WTC11 (cell line): ENCODE data around the gene ARMC8. TPM values are rescaled to one million over a fixed set of nuclear protein-coding genes. Genes with fewer than 3 reads are reported as not detected.

Experiments used
- ATAC-seq: fragments of 200-7000 bp; cut with Tn5 transposase; 2 replicates; pipeline ENCODE4 v1.10.0; 2021; ENCODE audit warnings: mild to moderate bottlenecking, moderate library complexity
- CTCF ChIA-PET: fragments of 300-600 bp; sonication (Branson Sonifier 250); formaldehyde crosslinking; loops from one replicate; lab custom pipeline; 2021; ENCODE audit warnings: antibody characterized with exemption; lab: Charles Lee
- POLR2A ChIA-PET: fragments of 350-600 bp; sonication (Branson Sonifier 250); formaldehyde crosslinking; loops from one replicate; lab custom pipeline; 2021; ENCODE audit warnings: antibody characterized with exemption; lab: Charles Lee
- DNase-seq: peaks from one replicate; pipeline ENCODE4 v3.0.0; 2021; ENCODE audit warnings: low spot score
- H3K27ac Mint-ChIP-seq: 2 replicates; pipeline ENCODE4 v1.8.0; 2021; ENCODE audit warnings: mixed read lengths
- H3K27me3 Mint-ChIP-seq: 2 replicates; pipeline ENCODE4 v1.8.0; 2021; ENCODE audit warnings: low read depth, mild to moderate bottlenecking, moderate library complexity, mixed read lengths
- H3K36me3 Mint-ChIP-seq: 2 replicates; pipeline ENCODE4 v1.8.0; 2021; ENCODE audit warnings: mixed read lengths
- H3K4me1 Mint-ChIP-seq: 2 replicates; pipeline ENCODE4 v1.8.0; 2022; ENCODE audit warnings: mixed read lengths
- H3K4me3 Mint-ChIP-seq: 2 replicates; pipeline ENCODE4 v1.8.0; 2021; ENCODE audit warnings: mild to moderate bottlenecking, moderate library complexity, mixed read lengths
- H3K9me3 Mint-ChIP-seq: 2 replicates; pipeline ENCODE4 v1.8.0; 2021; ENCODE audit warnings: mixed read lengths
- CBFB ChIP-seq: sonication (generic); formaldehyde crosslinking; IDR thresholded peaks from 2 replicates; pipeline ENCODE4 v1.8.1; 2022; ENCODE audit warnings: mild to moderate bottlenecking, low read depth, missing genetic modification reagents
- ESRRA ChIP-seq: sonication (generic); formaldehyde crosslinking; IDR thresholded peaks from 2 replicates; pipeline ENCODE4 v1.8.1; 2022; ENCODE audit warnings: mild to moderate bottlenecking, missing genetic modification reagents, borderline replicate concordance
- FOXK1 ChIP-seq: sonication (generic); formaldehyde crosslinking; IDR thresholded peaks from 2 replicates; pipeline ENCODE4 v1.8.0; 2022; ENCODE audit warnings: mild to moderate bottlenecking, moderate library complexity, missing genetic modification reagents
- JAZF1 ChIP-seq: fragments of 250-450 bp; sonication (Bioruptor Pico); IDR thresholded peaks from 2 replicates; pipeline ENCODE4 v1.9.0; 2021; ENCODE audit warnings: moderate library complexity, mild to moderate bottlenecking, inconsistent platforms
- NR2C2 ChIP-seq: sonication (generic); formaldehyde crosslinking; IDR thresholded peaks from 2 replicates; pipeline ENCODE4 v1.8.0; 2022; ENCODE audit warnings: mild to moderate bottlenecking, missing genetic modification reagents
- SOX15 ChIP-seq: fragments of 250-450 bp; sonication (Bioruptor Pico); IDR thresholded peaks from 2 replicates; pipeline ENCODE4 v1.9.0; 2021; ENCODE audit warnings: mild to moderate bottlenecking
- TEAD4 ChIP-seq: sonication (generic); formaldehyde crosslinking; IDR thresholded peaks from 2 replicates; pipeline ENCODE4 v1.8.0; 2022; ENCODE audit warnings: mild to moderate bottlenecking, missing genetic modification reagents
- TP53 ChIP-seq: sonication (generic); formaldehyde crosslinking; IDR thresholded peaks from 2 replicates; pipeline ENCODE4 v1.8.1; 2023; ENCODE audit warnings: mild to moderate bottlenecking, missing genetic modification reagents
- ZNF219 ChIP-seq: sonication (generic); formaldehyde crosslinking; IDR thresholded peaks from 2 replicates; pipeline ENCODE4 v1.8.0; 2023; ENCODE audit warnings: missing genetic modification reagents, mild to moderate bottlenecking, borderline replicate concordance
- ZNF232 ChIP-seq: sonication (generic); formaldehyde crosslinking; IDR thresholded peaks from 2 replicates; pipeline ENCODE4 v1.8.0; 2022; ENCODE audit warnings: mild to moderate bottlenecking, missing genetic modification reagents
- ZNF263 ChIP-seq: sonication (generic); formaldehyde crosslinking; IDR thresholded peaks from 2 replicates; pipeline ENCODE4 v1.8.1; 2022; ENCODE audit warnings: low read depth, mild to moderate bottlenecking, moderate library complexity, missing genetic modification reagents
- ZNF396 ChIP-seq: fragments of 250-450 bp; sonication (Bioruptor Pico); IDR thresholded peaks from 2 replicates; pipeline ENCODE4 v1.8.0; 2021; ENCODE audit warnings: mild to moderate bottlenecking, moderate library complexity, borderline replicate concordance
- ZNF416 ChIP-seq: fragments of 250-450 bp; sonication (Bioruptor Pico); IDR thresholded peaks from 2 replicates; pipeline ENCODE4 v1.9.0; 2021; ENCODE audit warnings: mild to moderate bottlenecking, inconsistent platforms
- total RNA-seq: library from RNA; stranded (reverse); gene quantifications from 3 replicates; pipeline ENCODE4 v1.2.3, GENCODE V29; 2021
- TF ChIP-seq, protein P1 (sequence below): fragments of 250-450 bp; sonication (Bioruptor Pico); IDR thresholded peaks from 2 replicates; pipeline ENCODE4 v1.9.0; 2021; ENCODE audit warnings: mild to moderate bottlenecking
- TF ChIP-seq, protein P2 (sequence below): sonication (generic); formaldehyde crosslinking; conservative IDR thresholded peaks from 2 replicates; pipeline ENCODE4 v1.8.1; 2023; ENCODE audit warnings: mild to moderate bottlenecking, low read depth, missing genetic modification reagents, moderate library complexity
- TF ChIP-seq, protein P3 (sequence below): fragments of 250-450 bp; sonication (Bioruptor Pico); IDR thresholded peaks from 2 replicates; pipeline ENCODE4 v1.9.0; 2021; ENCODE audit warnings: mild to moderate bottlenecking
- TF ChIP-seq, protein P4 (sequence below): sonication (generic); formaldehyde crosslinking; IDR thresholded peaks from 2 replicates; pipeline ENCODE4 v1.8.0; 2023; ENCODE audit warnings: missing genetic modification reagents
- TF ChIP-seq, protein P5 (sequence below): sonication (generic); formaldehyde crosslinking; IDR thresholded peaks from 2 replicates; pipeline ENCODE4 v1.8.1; 2022; ENCODE audit warnings: mild to moderate bottlenecking, moderate library complexity, missing genetic modification reagents
- TF ChIP-seq, protein P6 (sequence below): fragments of 250-450 bp; sonication (Bioruptor Pico); conservative IDR thresholded peaks from 2 replicates; pipeline ENCODE4 v1.9.0; 2021; ENCODE audit warnings: mild to moderate bottlenecking
- TF ChIP-seq, protein P7 (sequence below): sonication (generic); formaldehyde crosslinking; IDR thresholded peaks from 2 replicates; pipeline ENCODE4 v1.8.0; 2022; ENCODE audit warnings: mild to moderate bottlenecking, missing genetic modification reagents
- TF ChIP-seq, protein P8 (sequence below): sonication (generic); formaldehyde crosslinking; IDR thresholded peaks from 2 replicates; pipeline ENCODE4 v1.8.1; 2023; ENCODE audit warnings: mild to moderate bottlenecking, missing genetic modification reagents, moderate library complexity

Gene ARMC8
- total RNA-seq, 1 experiment from 2014 or later = 44.9 TPM

DNA sequence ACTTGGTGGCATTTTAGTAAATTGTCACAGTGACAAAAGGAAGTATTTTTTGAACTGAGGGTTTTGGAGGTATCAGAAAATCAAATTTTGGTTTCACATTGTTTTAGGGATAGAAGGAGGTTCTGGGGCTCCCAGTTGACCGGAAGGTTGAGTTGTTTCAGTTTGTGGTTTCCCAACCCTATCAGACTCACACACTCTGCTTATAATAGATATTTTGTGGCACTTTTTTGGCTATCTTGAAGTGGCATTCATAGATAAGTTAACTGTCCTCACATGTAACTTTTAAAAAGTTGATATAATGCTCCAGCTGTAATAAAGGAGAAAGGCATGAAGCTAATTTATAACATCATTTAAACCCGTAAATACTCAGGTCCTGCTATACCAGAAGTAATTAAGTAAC lies 12.8 kb downstream of the ARMC8 start (continued):
- TF ChIP-seq, protein P1, sequence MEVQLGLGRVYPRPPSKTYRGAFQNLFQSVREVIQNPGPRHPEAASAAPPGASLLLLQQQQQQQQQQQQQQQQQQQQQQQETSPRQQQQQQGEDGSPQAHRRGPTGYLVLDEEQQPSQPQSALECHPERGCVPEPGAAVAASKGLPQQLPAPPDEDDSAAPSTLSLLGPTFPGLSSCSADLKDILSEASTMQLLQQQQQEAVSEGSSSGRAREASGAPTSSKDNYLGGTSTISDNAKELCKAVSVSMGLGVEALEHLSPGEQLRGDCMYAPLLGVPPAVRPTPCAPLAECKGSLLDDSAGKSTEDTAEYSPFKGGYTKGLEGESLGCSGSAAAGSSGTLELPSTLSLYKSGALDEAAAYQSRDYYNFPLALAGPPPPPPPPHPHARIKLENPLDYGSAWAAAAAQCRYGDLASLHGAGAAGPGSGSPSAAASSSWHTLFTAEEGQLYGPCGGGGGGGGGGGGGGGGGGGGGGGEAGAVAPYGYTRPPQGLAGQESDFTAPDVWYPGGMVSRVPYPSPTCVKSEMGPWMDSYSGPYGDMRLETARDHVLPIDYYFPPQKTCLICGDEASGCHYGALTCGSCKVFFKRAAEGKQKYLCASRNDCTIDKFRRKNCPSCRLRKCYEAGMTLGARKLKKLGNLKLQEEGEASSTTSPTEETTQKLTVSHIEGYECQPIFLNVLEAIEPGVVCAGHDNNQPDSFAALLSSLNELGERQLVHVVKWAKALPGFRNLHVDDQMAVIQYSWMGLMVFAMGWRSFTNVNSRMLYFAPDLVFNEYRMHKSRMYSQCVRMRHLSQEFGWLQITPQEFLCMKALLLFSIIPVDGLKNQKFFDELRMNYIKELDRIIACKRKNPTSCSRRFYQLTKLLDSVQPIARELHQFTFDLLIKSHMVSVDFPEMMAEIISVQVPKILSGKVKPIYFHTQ = no peak
- TF ChIP-seq, protein P2, sequence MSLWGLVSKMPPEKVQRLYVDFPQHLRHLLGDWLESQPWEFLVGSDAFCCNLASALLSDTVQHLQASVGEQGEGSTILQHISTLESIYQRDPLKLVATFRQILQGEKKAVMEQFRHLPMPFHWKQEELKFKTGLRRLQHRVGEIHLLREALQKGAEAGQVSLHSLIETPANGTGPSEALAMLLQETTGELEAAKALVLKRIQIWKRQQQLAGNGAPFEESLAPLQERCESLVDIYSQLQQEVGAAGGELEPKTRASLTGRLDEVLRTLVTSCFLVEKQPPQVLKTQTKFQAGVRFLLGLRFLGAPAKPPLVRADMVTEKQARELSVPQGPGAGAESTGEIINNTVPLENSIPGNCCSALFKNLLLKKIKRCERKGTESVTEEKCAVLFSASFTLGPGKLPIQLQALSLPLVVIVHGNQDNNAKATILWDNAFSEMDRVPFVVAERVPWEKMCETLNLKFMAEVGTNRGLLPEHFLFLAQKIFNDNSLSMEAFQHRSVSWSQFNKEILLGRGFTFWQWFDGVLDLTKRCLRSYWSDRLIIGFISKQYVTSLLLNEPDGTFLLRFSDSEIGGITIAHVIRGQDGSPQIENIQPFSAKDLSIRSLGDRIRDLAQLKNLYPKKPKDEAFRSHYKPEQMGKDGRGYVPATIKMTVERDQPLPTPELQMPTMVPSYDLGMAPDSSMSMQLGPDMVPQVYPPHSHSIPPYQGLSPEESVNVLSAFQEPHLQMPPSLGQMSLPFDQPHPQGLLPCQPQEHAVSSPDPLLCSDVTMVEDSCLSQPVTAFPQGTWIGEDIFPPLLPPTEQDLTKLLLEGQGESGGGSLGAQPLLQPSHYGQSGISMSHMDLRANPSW (CRISPR knock-in tag) = no peak
- TF ChIP-seq, all 79 proteins: peak for 0

DNA sequence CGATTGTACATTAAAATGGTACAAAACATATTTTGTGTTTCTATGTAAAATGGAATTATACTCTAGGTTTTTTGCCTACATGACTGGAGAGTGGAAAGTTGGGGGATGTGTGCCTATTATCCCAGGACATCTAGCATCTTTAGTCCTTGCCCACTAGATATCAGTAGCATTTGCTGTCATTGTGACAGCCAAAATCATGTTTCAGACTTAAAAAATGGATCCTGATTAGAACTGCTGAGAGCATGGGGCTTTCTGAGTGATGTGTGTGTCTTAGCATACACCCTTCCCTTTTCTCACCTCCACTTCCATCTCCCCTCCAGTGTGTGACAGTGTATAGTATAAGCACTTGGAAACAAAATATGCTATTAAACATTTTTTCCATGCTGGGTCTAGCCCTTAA lies 13.3 kb downstream of the ARMC8 start:
- Mint-ChIP-seq H3K4me3 (no peak overlapping the region), H3K27me3 (no peaks in the 10 kb centered on the region), H3K36me3 (peaks cover 4% of the 10 kb centered on the region; the same call in 1 of the 2 replicates), H3K27ac (no peak overlapping the region), H3K9me3 (no peaks in the 10 kb centered on the region), H3K4me1 (peaks cover 22% of the 10 kb centered on the region)
- ATAC-seq (no peak), DNase-seq (no peak)
- ChIA-PET POLR2A (no interaction called here), CTCF (no interaction called here)
- no peak for TF ChIP-seq ZNF263 (CRISPR knock-in tag)

DNA sequence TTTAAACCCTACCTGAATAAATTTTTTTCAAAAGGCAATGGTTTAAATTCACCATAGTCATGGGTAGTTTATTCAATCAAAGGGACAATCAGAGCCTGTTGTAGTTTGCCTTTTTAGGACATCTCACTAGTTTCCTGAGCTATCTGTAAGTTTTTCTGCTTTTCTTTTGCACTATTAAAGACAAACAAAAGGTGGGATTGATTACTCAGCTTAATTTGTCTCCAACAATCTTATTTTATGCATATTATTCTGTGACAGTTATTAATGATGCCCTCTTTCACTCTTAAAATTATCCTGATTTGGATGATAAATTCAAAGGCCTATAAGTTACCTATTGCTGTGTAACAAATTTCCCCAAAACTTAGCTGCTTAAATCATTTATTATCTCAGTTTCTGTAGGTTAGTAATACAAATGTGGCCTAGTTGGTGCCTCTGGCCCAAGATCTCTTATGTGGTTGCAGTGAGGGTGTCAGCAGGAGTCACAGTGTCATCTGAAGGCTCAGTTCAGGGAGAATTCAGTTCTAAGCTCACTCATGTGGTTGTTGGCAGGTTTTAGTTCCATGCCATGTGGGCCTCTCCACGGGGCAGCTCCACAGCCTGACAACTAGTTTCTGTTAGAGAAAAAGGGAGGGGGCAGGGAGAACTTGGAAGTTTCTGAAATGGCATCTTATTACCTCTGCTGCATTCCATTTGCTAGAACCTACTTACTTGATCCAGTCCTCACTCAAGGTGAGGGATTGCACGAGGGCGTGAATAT lies 16.0 kb downstream of the ARMC8 start:
- Mint-ChIP-seq H3K4me3 (no peak overlapping the region), H3K9me3 (peaks cover 6% of the 10 kb centered on the region), H3K27ac (peak overlapping the region; percentile 78), H3K4me1 (peaks cover 25% of the 10 kb centered on the region), H3K36me3 (peaks cover 5% of the 10 kb centered on the region), H3K27me3 (no peaks in the 10 kb centered on the region)
- CTCF ChIA-PET = interaction anchor here (1.0 to 1.4 kb wide), 3 partner anchors 85 to 214 kb away, joined by 3 to 4 read pairs (median 3); no protein-coding TSS in a partner anchor
- POLR2A ChIA-PET = no interaction called here
- DNase-seq = no peak
- ATAC-seq = peak; percentile 69
- TF ChIP-seq ZNF396 (CRISPR knock-in tag) (no peak), JAZF1 (no peak), SOX15 (CRISPR knock-in tag) (no peak), ZNF232 (CRISPR knock-in tag) (no peak), NR2C2 (CRISPR knock-in tag) (no peak), TEAD4 (CRISPR knock-in tag) (no peak), ESRRA (no peak), CBFB (no peak), ZNF416 (no peak), TP53 (no peak), FOXK1 (no peak), ZNF219 (CRISPR knock-in tag) (no peak)
- TF ChIP-seq, protein P3, sequence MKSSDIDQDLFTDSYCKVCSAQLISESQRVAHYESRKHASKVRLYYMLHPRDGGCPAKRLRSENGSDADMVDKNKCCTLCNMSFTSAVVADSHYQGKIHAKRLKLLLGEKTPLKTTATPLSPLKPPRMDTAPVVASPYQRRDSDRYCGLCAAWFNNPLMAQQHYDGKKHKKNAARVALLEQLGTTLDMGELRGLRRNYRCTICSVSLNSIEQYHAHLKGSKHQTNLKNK (CRISPR knock-in tag) = no peak
- TF ChIP-seq, protein P4, sequence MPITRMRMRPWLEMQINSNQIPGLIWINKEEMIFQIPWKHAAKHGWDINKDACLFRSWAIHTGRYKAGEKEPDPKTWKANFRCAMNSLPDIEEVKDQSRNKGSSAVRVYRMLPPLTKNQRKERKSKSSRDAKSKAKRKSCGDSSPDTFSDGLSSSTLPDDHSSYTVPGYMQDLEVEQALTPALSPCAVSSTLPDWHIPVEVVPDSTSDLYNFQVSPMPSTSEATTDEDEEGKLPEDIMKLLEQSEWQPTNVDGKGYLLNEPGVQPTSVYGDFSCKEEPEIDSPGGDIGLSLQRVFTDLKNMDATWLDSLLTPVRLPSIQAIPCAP = no peak
- TF ChIP-seq, protein P5, sequence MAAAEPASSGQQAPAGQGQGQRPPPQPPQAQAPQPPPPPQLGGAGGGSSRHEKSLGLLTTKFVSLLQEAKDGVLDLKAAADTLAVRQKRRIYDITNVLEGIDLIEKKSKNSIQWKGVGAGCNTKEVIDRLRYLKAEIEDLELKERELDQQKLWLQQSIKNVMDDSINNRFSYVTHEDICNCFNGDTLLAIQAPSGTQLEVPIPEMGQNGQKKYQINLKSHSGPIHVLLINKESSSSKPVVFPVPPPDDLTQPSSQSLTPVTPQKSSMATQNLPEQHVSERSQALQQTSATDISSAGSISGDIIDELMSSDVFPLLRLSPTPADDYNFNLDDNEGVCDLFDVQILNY (CRISPR knock-in tag) = no peak
- TF ChIP-seq, protein P6, sequence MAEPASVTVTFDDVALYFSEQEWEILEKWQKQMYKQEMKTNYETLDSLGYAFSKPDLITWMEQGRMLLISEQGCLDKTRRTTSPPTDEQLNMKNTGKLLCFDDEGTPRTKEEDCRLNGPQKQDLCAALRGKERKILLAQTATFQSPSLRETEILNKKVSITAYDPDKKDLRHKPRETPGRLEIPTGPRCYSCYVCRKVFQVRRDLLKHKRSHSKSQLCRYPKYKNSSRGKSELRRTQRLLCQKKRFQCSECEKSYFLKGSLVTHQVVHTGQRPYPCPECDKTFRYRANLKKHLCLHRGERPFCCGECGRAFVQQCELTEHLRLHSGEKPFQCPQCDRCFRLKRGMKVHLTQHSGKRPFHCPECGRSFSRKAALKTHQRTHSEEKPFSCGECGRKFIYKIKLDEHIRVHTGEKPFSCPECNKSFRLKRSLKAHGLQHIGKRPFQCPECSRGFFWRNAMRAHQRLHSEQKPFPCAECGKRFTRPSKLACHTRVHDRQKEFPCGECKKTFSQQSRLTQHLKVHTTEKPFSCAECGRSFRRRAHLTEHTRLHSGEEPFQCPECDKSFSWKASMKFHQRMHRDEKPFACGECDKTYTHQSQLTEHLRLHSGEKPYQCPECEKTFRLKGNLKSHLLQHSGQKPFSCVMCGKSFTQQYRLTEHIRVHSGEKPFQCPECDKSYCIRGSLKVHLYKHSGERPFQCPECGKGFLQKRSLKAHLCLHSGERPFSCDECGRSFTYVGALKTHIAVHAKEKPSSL = no peak
- TF ChIP-seq, protein P7, sequence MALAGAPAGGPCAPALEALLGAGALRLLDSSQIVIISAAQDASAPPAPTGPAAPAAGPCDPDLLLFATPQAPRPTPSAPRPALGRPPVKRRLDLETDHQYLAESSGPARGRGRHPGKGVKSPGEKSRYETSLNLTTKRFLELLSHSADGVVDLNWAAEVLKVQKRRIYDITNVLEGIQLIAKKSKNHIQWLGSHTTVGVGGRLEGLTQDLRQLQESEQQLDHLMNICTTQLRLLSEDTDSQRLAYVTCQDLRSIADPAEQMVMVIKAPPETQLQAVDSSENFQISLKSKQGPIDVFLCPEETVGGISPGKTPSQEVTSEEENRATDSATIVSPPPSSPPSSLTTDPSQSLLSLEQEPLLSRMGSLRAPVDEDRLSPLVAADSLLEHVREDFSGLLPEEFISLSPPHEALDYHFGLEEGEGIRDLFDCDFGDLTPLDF = no peak
- TF ChIP-seq, protein P8, sequence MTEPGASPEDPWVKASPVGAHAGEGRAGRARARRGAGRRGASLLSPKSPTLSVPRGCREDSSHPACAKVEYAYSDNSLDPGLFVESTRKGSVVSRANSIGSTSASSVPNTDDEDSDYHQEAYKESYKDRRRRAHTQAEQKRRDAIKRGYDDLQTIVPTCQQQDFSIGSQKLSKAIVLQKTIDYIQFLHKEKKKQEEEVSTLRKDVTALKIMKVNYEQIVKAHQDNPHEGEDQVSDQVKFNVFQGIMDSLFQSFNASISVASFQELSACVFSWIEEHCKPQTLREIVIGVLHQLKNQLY (CRISPR knock-in tag) = no peak
